HUES64 (cell line): ENCODE measurements around the gene STUB1.

Experiments
- H3K27ac ChIP-seq: 2 replicates; pipeline ENCODE4 v1.7.0; 2013; ENCODE audit warnings: low read depth, low read length, inconsistent platforms
- H3K27me3 ChIP-seq: 2 replicates; pipeline ENCODE4 v1.6.1; 2013; ENCODE audit warnings: mild to moderate bottlenecking, low read length; ENCODE audit not compliant: insufficient read depth
- H3K36me3 ChIP-seq: 2 replicates; pipeline ENCODE4 v1.6.1; 2013; ENCODE audit warnings: mild to moderate bottlenecking, low read length; ENCODE audit not compliant: insufficient read depth
- H3K4me1 ChIP-seq: 2 replicates; pipeline ENCODE4 v1.6.1; 2013; ENCODE audit warnings: mild to moderate bottlenecking, low read length, moderate library complexity; ENCODE audit not compliant: insufficient read depth
- H3K4me3 ChIP-seq: 2 replicates; pipeline ENCODE4 v1.5.1; 2013; ENCODE audit warnings: mild to moderate bottlenecking, low read length, moderate library complexity
- H3K9ac ChIP-seq: 2 replicates; pipeline ENCODE4 v1.6.1; 2013; ENCODE audit warnings: mild to moderate bottlenecking, low read depth, low read length
- H3K9me3 ChIP-seq: 2 replicates; pipeline ENCODE4 v1.6.1; 2013; ENCODE audit warnings: low read depth, low read length; ENCODE audit not compliant: insufficient read depth
- WGBS: fragments of 150-250, 120-280 bp; methylation state at CpG from one replicate; pipeline ENCODE4 v1.1.7; 2013; ENCODE audit warnings: missing lambda C conversion rate; 5-methylcytosine and 5-hydroxymethylcytosine counted together

STUB1 gene

DNA sequence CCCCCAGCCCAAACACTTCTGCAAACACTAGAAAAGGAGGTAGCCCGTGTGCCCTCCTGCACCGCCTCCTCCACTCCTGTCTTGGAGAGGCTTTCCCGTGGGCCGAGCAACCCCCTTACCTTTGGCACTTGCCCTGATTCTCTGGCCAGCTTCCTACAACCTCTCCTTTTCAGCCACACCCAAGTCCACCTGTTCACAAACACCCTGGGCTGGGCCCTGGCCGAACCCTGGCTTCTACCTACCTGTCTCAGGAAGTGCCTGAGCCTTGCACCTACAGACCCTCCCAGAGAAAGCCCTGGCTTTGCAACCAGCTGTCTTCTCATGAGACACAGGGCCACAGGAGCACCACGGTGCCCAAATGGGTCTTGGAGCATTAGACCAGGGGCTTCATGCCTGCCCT is 38.7 kb downstream of the STUB1 start:
- Histone ChIP-seq H3K27ac (no peak overlapping the region), H3K9me3 (no peaks in the 10 kb centered on the region), H3K9ac (no peak overlapping the region), H3K36me3 (peaks cover 5% of the 10 kb centered on the region; the same call in 1 of the 2 replicates), H3K4me1 (peaks cover 18% of the 10 kb centered on the region; the same call in 1 of the 2 replicates), H3K27me3 (peaks cover 31% of the 10 kb centered on the region), H3K4me3 (no peak overlapping the region)
- WGBS: 92% methylated on average over 6 of the region's 6 CpGs

DNA sequence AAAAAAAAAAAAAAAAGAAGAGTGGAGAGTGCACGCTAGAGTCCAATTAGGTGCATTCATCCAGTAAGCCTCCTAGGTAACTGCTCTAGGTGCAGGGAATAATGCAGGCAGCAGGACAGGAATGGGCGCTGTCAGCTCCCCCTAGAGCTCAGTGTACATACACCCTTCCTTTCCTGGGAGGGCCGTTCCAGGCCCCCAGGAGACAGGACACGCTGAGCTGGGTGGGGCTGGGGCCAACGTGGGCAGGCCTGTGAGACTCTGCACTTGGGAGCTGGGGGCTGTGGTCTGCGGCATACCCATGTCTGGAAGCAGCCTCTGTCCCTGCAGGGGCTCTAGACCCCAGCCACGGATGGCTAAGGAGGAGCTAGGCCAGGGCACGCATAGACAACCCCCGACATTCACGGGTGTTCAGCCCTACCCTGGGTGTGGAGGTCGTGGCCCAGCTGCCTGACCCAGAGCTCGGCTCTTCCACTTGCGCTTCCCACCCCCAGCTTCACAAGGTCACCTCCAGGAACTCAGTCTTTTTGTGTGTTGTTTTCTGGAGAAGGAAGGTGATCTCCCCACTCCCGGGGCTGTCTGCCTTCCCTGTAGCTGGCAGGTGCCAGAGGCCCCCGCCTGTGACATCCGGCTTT is 39.7 kb downstream of the STUB1 start:
- Histone ChIP-seq H3K4me1 (peaks cover 18% of the 10 kb centered on the region; the same call in 1 of the 2 replicates), H3K9me3 (no peaks in the 10 kb centered on the region), H3K4me3 (peak overlapping the region; percentile 93), H3K27ac (no peak overlapping the region), H3K27me3 (peaks cover 23% of the 10 kb centered on the region), H3K36me3 (peaks cover 5% of the 10 kb centered on the region; the same call in 1 of the 2 replicates), H3K9ac (peak overlapping the region; percentile 94; the same call in 1 of the 2 replicates)
- WGBS: 25% methylated on average over 16 of the region's 16 CpGs

GRCh38 chr16:720447-720989 is 40.3 kb downstream of the STUB1 start:
- Histone ChIP-seq H3K27me3 (peaks cover 23% of the 10 kb centered on the region), H3K9ac (peak overlapping the region; percentile 94), H3K9me3 (no peaks in the 10 kb centered on the region), H3K27ac (peak overlapping the region; percentile 94), H3K4me1 (peaks cover 18% of the 10 kb centered on the region; the same call in 1 of the 2 replicates), H3K36me3 (peaks cover 5% of the 10 kb centered on the region; the same call in 1 of the 2 replicates), H3K4me3 (peak overlapping the region; percentile 93)
- under 1% methylated on average over 36 of the region's 38 CpGs for WGBS

GRCh38 chr16:720990-721764 is 41.0 kb downstream of the STUB1 start, which contains the start of gene ANTKMT:
ANTKMT (plus strand) TSS chr16:721146; CDS start chr16:721275, 129 bp downstream.
- no peaks in the 10 kb centered on the region for H3K9me3 ChIP-seq
- H3K36me3 ChIP-seq: peaks cover 5% of the 10 kb centered on the region; the same call in 1 of the 2 replicates
- 9% methylated on average over 106 of the region's 106 CpGs for WGBS
- H3K27ac ChIP-seq: peak within 1 kb of the TSS; percentile 94
- H3K9ac ChIP-seq: peak within 1 kb of the TSS; percentile 94
- peaks cover 14% of the 10 kb centered on the region; the same call in 1 of the 2 replicates for H3K4me1 ChIP-seq
- H3K27me3 ChIP-seq: peaks cover 23% of the 10 kb centered on the region
- peak within 1 kb of the TSS; percentile 93 for H3K4me3 ChIP-seq

- Histone ChIP-seq H3K4me3 (peak overlapping the region; percentile 93), H3K9ac (no peak overlapping the region; the same call in 1 of the 2 replicates), H3K9me3 (no peaks in the 10 kb centered on the region), H3K4me1 (peaks cover 6% of the 10 kb centered on the region; the same call in 1 of the 2 replicates), H3K36me3 (peaks cover 5% of the 10 kb centered on the region; the same call in 1 of the 2 replicates), H3K27me3 (peaks cover 20% of the 10 kb centered on the region), H3K27ac (no peak overlapping the region)
- 91% methylated on average over 51 of the region's 51 CpGs for WGBS
Measured at GRCh38 chr16:721765-722540, 41.7 kb downstream of the STUB1 start.

DNA sequence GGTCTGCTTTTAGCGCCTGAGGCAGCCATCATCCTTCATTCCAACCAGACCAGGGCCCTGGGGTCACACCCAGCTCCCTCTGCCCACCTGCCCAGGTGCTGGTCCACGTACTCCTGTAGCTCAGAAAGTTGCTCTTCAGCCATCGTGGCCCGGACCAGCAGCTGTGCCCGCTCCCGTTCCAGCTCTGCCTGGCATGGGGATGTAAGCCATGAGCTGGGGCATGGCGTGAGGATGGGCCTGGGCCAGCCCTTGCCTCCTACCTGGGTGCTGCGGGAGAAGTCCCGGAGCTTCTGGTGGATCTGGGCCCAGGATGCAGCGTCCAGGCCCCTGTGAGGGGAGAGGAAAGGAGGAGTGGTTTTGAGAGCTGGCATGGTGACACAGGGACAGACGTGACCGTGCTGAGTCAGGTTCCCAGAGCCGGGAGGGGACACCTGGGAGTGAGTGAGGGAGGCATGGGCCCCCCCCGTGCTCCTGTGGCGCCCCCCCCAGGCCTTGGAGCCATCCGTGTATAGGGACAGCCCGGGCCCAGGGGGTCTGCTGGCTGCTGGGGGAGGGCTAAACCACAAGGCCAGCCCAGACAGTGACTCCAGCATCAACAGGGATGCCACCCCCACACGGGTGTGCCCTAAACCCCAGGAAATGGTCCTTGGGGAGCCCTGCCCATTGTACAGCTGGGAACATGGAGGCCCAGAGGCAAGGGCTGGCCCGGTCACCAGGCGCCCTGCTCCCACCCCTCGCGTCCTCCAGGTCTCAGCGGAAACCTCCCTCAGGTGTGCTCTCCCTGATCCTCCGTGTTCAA is 42.8 kb downstream of the STUB1 start:
- H3K4me3 ChIP-seq: no peak overlapping the region
- H3K9ac ChIP-seq: no peak overlapping the region
- H3K9me3 ChIP-seq: no peaks in the 10 kb centered on the region
- H3K36me3 ChIP-seq: peaks cover 5% of the 10 kb centered on the region; the same call in 1 of the 2 replicates
- H3K27ac ChIP-seq: no peak overlapping the region
- peaks cover 6% of the 10 kb centered on the region; the same call in 1 of the 2 replicates for H3K4me1 ChIP-seq
- 93% methylated on average over 24 of the region's 24 CpGs for WGBS
- peaks cover 26% of the 10 kb centered on the region for H3K27me3 ChIP-seq

- Histone ChIP-seq H3K9ac (no peak overlapping the region), H3K4me3 (no peak overlapping the region), H3K27me3 (peaks cover 24% of the 10 kb centered on the region), H3K9me3 (no peaks in the 10 kb centered on the region), H3K4me1 (peaks cover 6% of the 10 kb centered on the region; the same call in 1 of the 2 replicates), H3K27ac (no peak overlapping the region), H3K36me3 (peaks cover 5% of the 10 kb centered on the region; the same call in 1 of the 2 replicates)
- WGBS: 93% methylated on average over 9 of the region's 9 CpGs
Measured at GRCh38 chr16:723695-724094, 43.5 kb downstream of the STUB1 start.

GRCh38 chr16:724188-725040 is 44.2 kb downstream of the STUB1 start:
- peaks cover 6% of the 10 kb centered on the region; the same call in 1 of the 2 replicates for H3K4me1 ChIP-seq
- H3K9ac ChIP-seq: no peak overlapping the region
- WGBS: 87% methylated on average over 29 of the region's 29 CpGs
- H3K9me3 ChIP-seq: no peaks in the 10 kb centered on the region
- peaks cover 5% of the 10 kb centered on the region; the same call in 1 of the 2 replicates for H3K36me3 ChIP-seq
- no peak overlapping the region for H3K27ac ChIP-seq
- no peak overlapping the region for H3K4me3 ChIP-seq
- peaks cover 24% of the 10 kb centered on the region for H3K27me3 ChIP-seq

GRCh38 chr16:725041-725376 is 44.8 kb downstream of the STUB1 start:
- Histone ChIP-seq H3K27ac (no peak overlapping the region), H3K4me1 (peaks cover 3% of the 10 kb centered on the region; the same call in 1 of the 2 replicates)

More at GRCh38 chr16:725041-725376, 44.8 kb downstream of the STUB1 start:
- WGBS: 88% methylated on average over 7 of the region's 7 CpGs
- peaks cover 5% of the 10 kb centered on the region; the same call in 1 of the 2 replicates for H3K36me3 ChIP-seq
- no peak overlapping the region for H3K4me3 ChIP-seq
- H3K9me3 ChIP-seq: no peaks in the 10 kb centered on the region
- H3K27me3 ChIP-seq: peaks cover 24% of the 10 kb centered on the region
- no peak overlapping the region for H3K9ac ChIP-seq
